BLaER1 (cell line): Measurements from ENCODE around the gene GPR52.

Source experiments
- H3K27ac ChIP-seq: shearing (Covaris generic); formaldehyde crosslinking; 2 replicates; pipeline ENCODE4 v1.8.1; 2022
- H3K27me3 ChIP-seq: shearing (Covaris generic); formaldehyde crosslinking; 2 replicates; pipeline ENCODE4 v1.8.1; 2022
- H3K36me3 ChIP-seq: shearing (Covaris generic); formaldehyde crosslinking; 2 replicates; pipeline ENCODE4 v1.8.1; 2022
- H3K4me1 ChIP-seq: shearing (Covaris generic); formaldehyde crosslinking; 2 replicates; pipeline ENCODE4 v1.8.1; 2022
- H3K4me2 ChIP-seq: shearing (Covaris generic); formaldehyde crosslinking; 2 replicates; pipeline ENCODE4 v1.8.1; 2022
- H3K4me3 ChIP-seq: shearing (Covaris generic); formaldehyde crosslinking; 2 replicates; pipeline ENCODE4 v1.8.1; 2022
- H3K9ac ChIP-seq: shearing (Covaris generic); formaldehyde crosslinking; 2 replicates; pipeline ENCODE4 v1.8.1; 2022
- H3K9me3 ChIP-seq: shearing (Covaris generic); formaldehyde crosslinking; 2 replicates; pipeline ENCODE4 v1.8.1; 2022
- H4K20me1 ChIP-seq: shearing (Covaris generic); formaldehyde crosslinking; 2 replicates; pipeline ENCODE4 v1.8.1; 2022
- Cebpa-rat ChIP-seq: shearing (Covaris generic); IDR thresholded peaks from 2 replicates; pipeline ENCODE4 v1.8.1; 2022

Gene GPR52

GRCh38 chr1:174414203-174414602 lies 33.6 kb upstream of the GPR52 start:
- Histone ChIP-seq H3K36me3 (no peaks in the 10 kb centered on the region), H3K27ac (no peak overlapping the region), H3K27me3 (no peaks in the 10 kb centered on the region), H3K4me2 (no peak overlapping the region), H3K4me1 (no peaks in the 10 kb centered on the region), H3K9ac (no peak overlapping the region), H4K20me1 (no peaks in the 10 kb centered on the region), H3K4me3 (no peak overlapping the region), H3K9me3 (no peaks in the 10 kb centered on the region)
- no peak for TF ChIP-seq Cebpa-rat

DNA sequence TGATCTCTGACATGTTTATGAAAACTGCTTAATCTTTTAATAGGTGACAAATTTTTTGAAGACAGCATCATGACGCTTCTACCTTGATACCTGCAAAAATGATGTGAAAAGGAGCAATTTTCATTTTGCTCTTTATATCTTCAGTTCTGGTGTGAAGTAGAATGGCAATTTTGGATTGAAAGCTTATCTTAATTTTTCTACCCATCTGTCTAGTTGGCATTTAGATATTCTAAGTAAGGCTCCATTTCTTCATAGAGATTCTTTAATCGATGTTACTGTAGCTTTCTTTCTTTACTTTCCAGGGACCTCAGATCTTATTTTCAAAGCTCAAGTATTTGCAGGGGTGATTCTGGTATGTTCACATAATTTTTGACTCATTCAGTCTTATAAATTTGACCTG lies 32.3 kb upstream of the GPR52 start:
- Histone ChIP-seq H3K9ac (no peak overlapping the region), H3K4me2 (no peak overlapping the region), H3K4me1 (no peaks in the 10 kb centered on the region), H3K9me3 (no peaks in the 10 kb centered on the region), H3K4me3 (no peak overlapping the region), H3K27ac (no peak overlapping the region), H3K27me3 (no peaks in the 10 kb centered on the region), H4K20me1 (no peaks in the 10 kb centered on the region), H3K36me3 (no peaks in the 10 kb centered on the region)
- TF ChIP-seq Cebpa-rat, result no peak

DNA sequence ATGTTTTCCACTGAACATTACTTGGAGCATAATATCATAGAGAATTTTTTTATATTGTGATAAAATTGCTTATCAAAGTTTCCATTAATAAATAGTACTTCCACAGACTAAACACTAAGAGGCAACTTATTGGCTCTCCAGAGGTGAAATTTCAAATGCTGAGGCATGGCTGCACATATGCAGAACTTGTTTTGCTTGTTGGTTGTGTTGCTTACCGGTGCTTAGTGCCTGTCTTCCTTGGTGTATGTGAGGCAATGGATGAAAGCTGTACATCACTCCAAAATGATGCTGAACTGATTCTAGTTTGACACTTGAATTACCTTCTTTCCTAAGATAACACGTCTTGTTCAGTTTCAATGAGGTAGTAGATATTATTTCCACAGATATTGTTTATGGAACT lies 29.8 kb upstream of the GPR52 start:
- Histone ChIP-seq H3K4me2 (no peak overlapping the region), H3K36me3 (no peaks in the 10 kb centered on the region), H4K20me1 (no peaks in the 10 kb centered on the region)

GRCh38 chr1:174425121-174425520 lies 22.6 kb upstream of the GPR52 start:
- H3K9me3 ChIP-seq, result no peaks in the 10 kb centered on the region
- no peak for TF ChIP-seq Cebpa-rat
- no peak overlapping the region for H3K9ac ChIP-seq
- no peak overlapping the region for H3K4me2 ChIP-seq
- H3K27me3 ChIP-seq, result no peaks in the 10 kb centered on the region
- H3K4me3 ChIP-seq, result no peak overlapping the region
- no peak overlapping the region for H3K27ac ChIP-seq
- H4K20me1 ChIP-seq, result no peaks in the 10 kb centered on the region
- H3K36me3 ChIP-seq, result no peaks in the 10 kb centered on the region
- H3K4me1 ChIP-seq, result 0 out of 2 replicates have a peak, but pooled peaks cover 4% of the 10 kb centered on the region

More for the DNA sequence above, 29.8 kb upstream of the GPR52 start:
- H3K4me1 ChIP-seq, result no peaks in the 10 kb centered on the region
- H3K27ac ChIP-seq, result no peak overlapping the region
- H3K27me3 ChIP-seq, result no peaks in the 10 kb centered on the region
- no peak overlapping the region for H3K9ac ChIP-seq
- TF ChIP-seq Cebpa-rat, result no peak
- no peaks in the 10 kb centered on the region for H3K9me3 ChIP-seq
- H3K4me3 ChIP-seq, result no peak overlapping the region

GRCh38 chr1:174426153-174426552 lies 21.6 kb upstream of the GPR52 start:
- Histone ChIP-seq H3K27me3 (no peaks in the 10 kb centered on the region), H3K27ac (no peak overlapping the region), H4K20me1 (no peaks in the 10 kb centered on the region), H3K4me1 (0 out of 2 replicates have a peak, but pooled peaks cover 4% of the 10 kb centered on the region), H3K4me3 (no peak overlapping the region), H3K9ac (no peak overlapping the region), H3K36me3 (no peaks in the 10 kb centered on the region), H3K9me3 (no peaks in the 10 kb centered on the region), H3K4me2 (no peak overlapping the region)
- no peak for TF ChIP-seq Cebpa-rat

- Histone ChIP-seq H3K9me3 (no peaks in the 10 kb centered on the region), H3K4me2 (no peak overlapping the region), H3K36me3 (no peaks in the 10 kb centered on the region), H3K27ac (no peak overlapping the region), H3K4me3 (no peak overlapping the region), H4K20me1 (no peaks in the 10 kb centered on the region), H3K9ac (no peak overlapping the region), H3K4me1 (0 out of 2 replicates have a peak, but pooled peaks cover 4% of the 10 kb centered on the region), H3K27me3 (no peaks in the 10 kb centered on the region)
- no peak for TF ChIP-seq Cebpa-rat
Measured at GRCh38 chr1:174428033-174428432, 19.7 kb upstream of the GPR52 start.

DNA sequence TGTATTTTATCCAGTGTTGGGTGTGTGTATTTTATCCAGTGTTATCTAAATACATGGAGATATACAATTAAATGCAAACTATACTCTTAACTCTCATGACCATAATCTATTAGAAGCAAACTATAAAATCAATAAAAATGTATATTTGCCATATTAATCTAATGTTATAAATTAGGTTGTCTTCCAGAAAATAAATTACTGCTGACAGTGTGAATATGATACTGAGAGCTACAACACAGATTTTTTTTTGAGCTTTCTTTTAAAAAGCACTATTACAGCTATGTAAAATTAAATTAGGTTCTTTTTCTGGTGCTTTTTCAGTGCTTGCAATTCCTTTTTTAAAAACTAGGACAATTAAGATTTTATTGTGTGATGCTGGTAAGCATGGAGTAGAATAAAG lies 19.0 kb upstream of the GPR52 start:
- no peaks in the 10 kb centered on the region for H4K20me1 ChIP-seq
- 0 out of 2 replicates have a peak, but pooled peaks cover 4% of the 10 kb centered on the region for H3K4me1 ChIP-seq
- H3K27ac ChIP-seq, result no peak overlapping the region
- TF ChIP-seq Cebpa-rat, result no peak
- no peaks in the 10 kb centered on the region for H3K27me3 ChIP-seq
- no peak overlapping the region for H3K4me2 ChIP-seq
- no peak overlapping the region for H3K9ac ChIP-seq
- H3K4me3 ChIP-seq, result no peak overlapping the region
- H3K36me3 ChIP-seq, result no peaks in the 10 kb centered on the region
- no peaks in the 10 kb centered on the region for H3K9me3 ChIP-seq

GRCh38 chr1:174433451-174433850 lies 14.3 kb upstream of the GPR52 start:
- H3K4me2 ChIP-seq, result no peak overlapping the region
- H3K27ac ChIP-seq, result no peak overlapping the region
- TF ChIP-seq Cebpa-rat, result no peak

GRCh38 chr1:174445351-174445750 lies 2.4 kb upstream of the GPR52 start:
- no peak overlapping the region for H3K4me2 ChIP-seq
- no peak for TF ChIP-seq Cebpa-rat
- H4K20me1 ChIP-seq, result no peaks in the 10 kb centered on the region
- no peaks in the 10 kb centered on the region for H3K36me3 ChIP-seq
- no peaks in the 10 kb centered on the region for H3K9me3 ChIP-seq
- no peak overlapping the region for H3K4me3 ChIP-seq
- H3K27ac ChIP-seq, result no peak overlapping the region
- H3K9ac ChIP-seq, result no peak overlapping the region
- no peaks in the 10 kb centered on the region for H3K4me1 ChIP-seq
- H3K27me3 ChIP-seq, result no peaks in the 10 kb centered on the region

More at GRCh38 chr1:174433451-174433850, 14.3 kb upstream of the GPR52 start:
- Histone ChIP-seq H4K20me1 (no peaks in the 10 kb centered on the region), H3K9ac (no peak overlapping the region), H3K4me3 (no peak overlapping the region), H3K36me3 (no peaks in the 10 kb centered on the region), H3K4me1 (no peaks in the 10 kb centered on the region), H3K9me3 (peaks cover 10% of the 10 kb centered on the region), H3K27me3 (no peaks in the 10 kb centered on the region)

GRCh38 chr1:174445817-174446216 lies 1.9 kb upstream of the GPR52 start:
- H3K27ac ChIP-seq, result no peak overlapping the region
- H3K9me3 ChIP-seq, result no peaks in the 10 kb centered on the region
- no peaks in the 10 kb centered on the region for H3K36me3 ChIP-seq
- no peaks in the 10 kb centered on the region for H3K4me1 ChIP-seq
- H4K20me1 ChIP-seq, result no peaks in the 10 kb centered on the region
- H3K9ac ChIP-seq, result no peak overlapping the region
- no peaks in the 10 kb centered on the region for H3K27me3 ChIP-seq
- no peak overlapping the region for H3K4me3 ChIP-seq
- no peak overlapping the region for H3K4me2 ChIP-seq
- TF ChIP-seq Cebpa-rat, result no peak

GRCh38 chr1:174448531-174448883 lies 743 bp downstream of the GPR52 start:
- no peaks in the 10 kb centered on the region for H3K9me3 ChIP-seq
- H3K27ac ChIP-seq, result no peak overlapping the region
- no peak overlapping the region for H3K4me2 ChIP-seq
- H3K9ac ChIP-seq, result no peak overlapping the region
- H3K4me3 ChIP-seq, result no peak overlapping the region
- no peak for TF ChIP-seq Cebpa-rat
- no peaks in the 10 kb centered on the region for H3K36me3 ChIP-seq
- H4K20me1 ChIP-seq, result no peaks in the 10 kb centered on the region
- no peaks in the 10 kb centered on the region for H3K4me1 ChIP-seq
- H3K27me3 ChIP-seq, result no peaks in the 10 kb centered on the region
